Erythroblast (primary cell): ENCODE results near the gene MEIKIN.

Experiments used
- GATA1 ChIP-seq: IDR thresholded peaks from 2 replicates; pipeline ENCODE4 v1.6.1; 2011; ENCODE audit warnings: low read depth, mild to moderate bottlenecking, control low read depth, low read length, moderate library complexity
- POLR2A ChIP-seq: IDR thresholded peaks from 2 replicates; pipeline ENCODE4 v1.6.1; 2011; ENCODE audit warnings: mild to moderate bottlenecking, low read length

- TF ChIP-seq POLR2A (no peak), GATA1 (no peak)
These were observed 67.6 kb downstream of the MEIKIN start for GRCh38 chr5:131877873-131878272.
